GM12891 (cell line): ENCODE results near the gene DPEP1.

Experiments
- DNase-seq: peaks from one replicate; pipeline ENCODE4 v3.0.0; 2011; ENCODE audit warnings: low spot score; ENCODE audit not compliant: insufficient read length
- FAIRE-seq: peaks from 2 replicates; lab custom pipeline; 2011; peaks lifted over from hg19 to GRCh38; lab: Jason Lieb, UNC
- PAX5 ChIP-seq: IDR thresholded peaks from 2 replicates; pipeline ENCODE4 v1.6.1; 2011; ENCODE audit warnings: low read length, moderate library complexity, mild to moderate bottlenecking; ENCODE audit not compliant: insufficient read depth, severe bottlenecking
- POLR2A ChIP-seq: IDR thresholded peaks from 2 replicates; pipeline ENCODE4 v1.6.1; 2011; ENCODE audit warnings: low read depth, low read length, control low read depth
- POLR2AphosphoS5 ChIP-seq: IDR thresholded peaks from 2 replicates; pipeline ENCODE4 v1.6.1; 2011; ENCODE audit warnings: low read depth, low read length, control low read depth
- POU2F2 ChIP-seq: IDR thresholded peaks from 2 replicates; pipeline ENCODE4 v1.6.1; 2011; ENCODE audit warnings: low read depth, mild to moderate bottlenecking, control low read depth, low read length, moderate library complexity
- SPI1 ChIP-seq: IDR thresholded peaks from 2 replicates; pipeline ENCODE4 v1.6.1; 2011; ENCODE audit warnings: low read depth, low read length, control low read depth
- TAF1 ChIP-seq: IDR thresholded peaks from 2 replicates; pipeline ENCODE4 v1.6.1; 2011; ENCODE audit warnings: low read depth, low read length, control low read depth

Gene DPEP1

DNA sequence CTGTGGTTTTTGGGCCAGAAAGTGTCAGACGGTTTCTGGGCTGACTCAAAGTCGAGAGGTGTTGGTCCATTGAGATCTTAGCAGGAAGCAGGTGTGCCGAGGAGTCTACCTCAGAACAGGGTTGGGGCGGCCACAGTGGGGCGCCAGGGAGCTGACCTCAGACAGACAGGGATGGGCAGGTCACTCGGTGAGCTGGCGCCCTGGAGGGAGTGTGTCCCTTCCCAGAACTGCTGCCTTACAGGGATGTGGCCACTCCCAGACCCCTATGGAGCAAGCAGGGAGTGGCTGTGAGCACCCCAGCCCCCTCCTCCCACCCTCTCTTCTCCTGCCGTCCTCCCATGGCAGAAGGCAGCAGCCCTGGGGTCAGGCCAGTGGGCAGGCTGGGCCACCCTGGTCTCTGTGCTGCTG is 14.0 kb upstream of the DPEP1 start:
- peak; percentile 63 for DNase-seq
- FAIRE-seq: peak; percentile 69
- TF ChIP-seq POU2F2 (no peak), POLR2A (no peak), PAX5 (no peak), SPI1 (no peak), POLR2AphosphoS5 (no peak)

DNA sequence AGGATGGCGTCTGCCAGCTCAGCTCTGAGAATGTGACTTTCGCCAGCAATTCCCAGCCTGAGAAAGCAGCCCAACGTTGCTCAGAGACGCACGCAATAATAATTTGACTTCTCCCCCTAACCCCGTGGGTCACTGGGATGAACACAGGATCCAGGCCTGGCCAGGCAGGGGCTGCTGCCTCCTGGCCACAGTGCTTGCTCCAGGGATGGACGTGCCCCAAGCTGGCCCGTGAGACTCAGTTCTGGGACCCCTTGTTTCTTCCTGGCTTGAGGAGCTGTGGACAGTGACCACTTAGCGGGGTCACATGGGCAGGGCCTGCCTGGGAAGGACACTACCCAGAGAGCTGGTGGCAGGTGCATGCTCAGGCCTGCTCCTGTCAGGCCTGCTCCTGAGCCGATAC is 13.5 kb upstream of the DPEP1 start:
- DNase-seq (no peak), FAIRE-seq (no peak)
- TF ChIP-seq POLR2A (no peak), PAX5 (no peak), POU2F2 (no peak), POLR2AphosphoS5 (no peak), TAF1 (no peak), SPI1 (no peak)

DNA sequence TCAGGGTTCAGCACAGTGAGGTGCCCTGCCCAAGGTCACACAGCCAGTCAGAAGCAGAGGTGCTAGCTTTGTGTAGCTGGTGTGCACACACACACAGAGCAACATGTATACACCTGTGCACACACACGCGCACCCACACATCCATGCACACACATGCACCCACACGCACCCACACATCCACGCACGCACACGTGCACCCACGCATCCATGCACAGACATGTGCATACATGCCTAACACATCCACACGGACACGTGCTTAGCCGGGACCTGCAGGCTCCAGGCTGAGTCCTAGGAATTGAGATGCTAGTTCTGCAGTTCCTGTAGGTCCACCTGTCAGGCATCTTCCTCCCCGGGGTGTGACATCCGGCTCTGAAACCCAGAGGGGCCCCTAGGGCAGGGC is 13.0 kb upstream of the DPEP1 start:
- peak; percentile 61 for FAIRE-seq
- no peak for DNase-seq
- TF ChIP-seq PAX5 (no peak), TAF1 (no peak), POU2F2 (no peak), POLR2AphosphoS5 (no peak), POLR2A (no peak), SPI1 (no peak)

DNA sequence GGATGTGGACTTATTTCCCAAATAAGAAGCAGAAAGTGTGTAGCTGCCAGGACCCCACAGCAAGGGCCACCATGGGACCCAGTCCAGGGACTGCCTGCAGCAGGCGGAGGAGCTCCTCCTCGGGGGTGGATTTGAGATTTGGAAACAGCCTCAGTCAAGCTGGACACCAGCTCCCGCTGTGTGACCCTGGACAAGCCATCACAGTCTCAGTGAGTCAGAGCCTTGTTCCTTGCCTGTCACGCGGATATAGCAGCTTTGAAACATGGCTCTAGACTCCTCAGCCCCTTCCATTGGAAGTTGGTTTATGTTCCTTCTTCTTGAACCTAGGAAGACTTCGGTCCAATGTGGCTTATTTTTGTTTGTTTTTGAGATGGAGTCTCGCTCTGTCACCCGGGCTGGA is 12.5 kb upstream of the DPEP1 start:
- no peak for FAIRE-seq
- DNase-seq: no peak
- TF ChIP-seq PAX5 (no peak), SPI1 (no peak), POLR2AphosphoS5 (no peak), POLR2A (no peak), TAF1 (no peak), POU2F2 (no peak)

DNA sequence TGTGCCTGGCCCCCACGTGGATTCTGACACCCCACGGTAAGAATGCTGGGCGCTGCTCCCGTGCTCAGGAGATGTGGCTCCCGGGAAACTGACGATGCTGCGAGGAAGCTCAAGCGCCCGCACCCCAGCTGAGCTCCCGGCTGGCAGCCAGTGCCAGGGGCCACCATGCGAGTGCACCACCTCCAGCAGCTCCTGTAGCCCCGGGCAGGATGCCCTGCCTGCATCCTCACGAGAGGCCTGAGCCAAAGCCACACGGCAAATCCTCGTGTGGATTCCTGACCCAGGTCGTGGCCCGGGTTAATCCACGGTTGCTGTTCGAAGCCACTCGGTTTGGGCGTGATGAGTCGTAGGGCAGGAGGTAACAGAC is 11.6 kb upstream of the DPEP1 start:
- FAIRE-seq: no peak
- TF ChIP-seq PAX5 (no peak), SPI1 (no peak), POLR2AphosphoS5 (no peak), TAF1 (no peak), POLR2A (no peak), POU2F2 (no peak)
- DNase-seq: no peak

DNA sequence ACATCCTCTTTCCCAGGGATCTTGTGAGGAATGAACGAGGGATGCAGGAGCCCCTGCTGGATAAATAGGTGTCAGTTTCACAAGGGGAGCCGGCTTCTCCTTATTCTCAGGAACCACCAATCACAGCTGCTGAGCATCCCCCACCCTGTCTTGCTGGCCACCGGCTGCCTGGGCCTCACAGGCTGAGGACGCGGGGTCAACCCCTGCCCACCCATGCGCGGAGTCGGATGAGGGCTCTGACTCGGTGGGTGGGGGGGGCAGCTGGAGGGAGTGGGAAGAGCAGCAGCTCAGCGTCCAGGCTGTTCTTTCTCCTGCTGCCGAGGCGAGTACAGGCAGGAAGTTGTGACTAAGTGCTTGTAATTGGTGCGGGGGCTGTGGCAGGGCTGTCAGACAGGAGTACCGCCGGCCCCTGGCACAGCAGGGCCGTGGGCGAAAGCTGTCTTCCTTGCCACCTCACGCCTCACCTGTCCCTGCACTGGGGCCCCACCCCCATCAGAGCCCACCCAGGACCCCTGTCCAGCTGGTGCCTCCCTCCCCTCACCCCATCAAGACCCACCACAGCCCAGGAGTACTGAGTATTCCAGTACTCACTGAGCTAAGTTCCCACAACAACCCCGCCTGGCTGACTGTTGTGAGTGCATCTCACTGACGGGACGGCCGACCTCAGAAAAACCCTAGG is 11.0 kb upstream of the DPEP1 start:
- FAIRE-seq (peak; percentile 94), DNase-seq (no peak)
- TF ChIP-seq PAX5: no peak
- TF ChIP-seq POLR2AphosphoS5: no peak
- no peak for TF ChIP-seq TAF1
- TF ChIP-seq SPI1: no peak
- TF ChIP-seq POLR2A: no peak
- TF ChIP-seq POU2F2: no peak

DNA sequence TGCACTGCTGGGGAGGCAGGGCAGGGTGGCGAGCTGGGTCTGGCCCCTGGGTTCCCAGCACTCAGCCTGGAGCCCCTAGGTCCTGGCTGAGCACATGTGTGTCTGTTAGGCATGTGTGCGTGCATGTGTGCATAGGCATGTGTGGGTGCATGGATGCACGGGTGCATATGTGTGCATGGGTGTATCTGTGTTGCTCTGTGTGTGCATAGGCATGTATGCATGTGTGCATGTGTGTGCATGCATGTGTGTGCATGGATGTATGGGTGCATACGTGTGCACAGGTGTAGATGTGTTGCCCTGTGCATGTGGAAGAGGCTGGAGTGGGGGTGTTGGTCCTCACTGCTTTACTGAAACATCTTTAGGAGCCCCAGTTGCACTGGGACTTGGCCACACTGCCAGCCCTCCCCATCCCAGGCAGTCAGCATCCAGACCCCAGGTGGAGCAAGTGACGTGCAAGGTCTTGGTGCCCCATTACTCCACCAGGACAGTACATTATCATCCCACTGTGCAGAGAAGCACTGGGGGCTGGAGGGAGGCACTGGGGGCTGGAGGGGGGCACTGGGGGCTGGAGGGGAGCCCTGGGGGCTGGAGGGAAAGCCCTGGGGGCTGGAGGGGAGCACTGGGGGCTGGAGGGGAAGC is 10.4 kb upstream of the DPEP1 start:
- no peak for TF ChIP-seq POLR2AphosphoS5
- TF ChIP-seq PAX5: no peak
- no peak for TF ChIP-seq SPI1
- TF ChIP-seq POLR2A: no peak
- TF ChIP-seq POU2F2: no peak
- TF ChIP-seq TAF1: no peak
- FAIRE-seq (peak; percentile 74), DNase-seq (no peak)

DNA sequence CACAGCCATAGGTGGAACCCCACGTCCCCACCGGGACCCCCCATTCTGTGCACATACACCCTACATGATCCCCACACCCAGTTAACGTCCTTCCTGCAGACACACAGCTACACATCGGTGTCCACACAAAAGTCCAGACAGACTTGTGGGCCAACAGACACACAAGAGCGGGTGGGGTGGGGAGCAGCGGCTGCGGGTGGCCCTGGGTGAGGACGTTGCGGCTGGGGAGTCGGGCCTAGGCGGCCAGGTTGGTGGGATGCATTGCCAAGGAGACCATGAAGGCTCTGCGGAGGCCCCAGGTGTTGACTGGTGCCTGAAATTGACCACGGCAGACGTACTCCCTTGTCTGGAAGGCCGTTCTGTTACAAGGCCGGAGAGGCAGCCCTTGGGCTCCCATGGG is 8.7 kb upstream of the DPEP1 start:
- TF ChIP-seq TAF1 (no peak), POLR2A (no peak), POLR2AphosphoS5 (no peak), SPI1 (no peak), PAX5 (no peak), POU2F2 (no peak)
- no peak for FAIRE-seq
- no peak for DNase-seq

DNA sequence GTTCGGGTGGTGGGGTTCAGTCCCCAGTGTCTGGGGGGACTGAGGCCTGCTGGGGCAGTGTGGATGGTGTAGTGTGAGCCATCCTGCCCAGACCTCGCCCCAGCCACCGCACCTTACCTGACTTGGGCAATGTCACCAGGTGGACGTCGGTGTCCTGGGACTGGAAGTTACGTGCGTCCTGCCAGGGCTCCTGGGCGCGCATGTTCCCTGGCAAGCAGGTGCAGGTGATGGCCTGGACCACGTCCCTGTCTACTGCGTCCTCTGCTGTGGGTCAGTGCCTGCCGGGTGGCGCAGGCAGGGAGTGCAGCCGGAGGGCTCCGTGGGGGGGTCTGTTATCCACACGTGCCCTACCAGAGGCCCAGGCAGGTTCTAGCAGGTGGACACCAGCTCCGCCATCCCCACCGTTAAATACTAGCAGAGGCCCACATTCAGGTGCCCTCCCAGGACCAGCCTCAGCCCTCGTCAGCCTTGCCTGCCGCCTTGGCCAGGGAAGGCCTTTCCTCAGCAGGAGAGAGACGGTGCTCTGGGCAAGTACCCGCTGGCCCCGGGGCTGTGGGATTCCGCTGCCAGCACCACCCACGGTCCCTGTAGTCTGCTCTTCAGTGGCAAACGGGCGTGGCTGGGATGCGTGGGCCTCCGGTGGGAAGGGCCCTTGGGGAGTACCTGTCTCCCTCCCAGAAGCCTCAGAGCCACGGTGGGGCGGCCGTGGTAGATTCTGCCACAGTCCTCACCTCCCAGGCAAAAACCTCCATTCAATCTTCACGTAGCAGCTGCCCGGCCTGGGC is 8.1 kb upstream of the DPEP1 start:
- no peak for TF ChIP-seq POU2F2
- TF ChIP-seq PAX5: no peak
- no peak for TF ChIP-seq SPI1
- DNase-seq (no peak), FAIRE-seq (no peak)

DNA sequence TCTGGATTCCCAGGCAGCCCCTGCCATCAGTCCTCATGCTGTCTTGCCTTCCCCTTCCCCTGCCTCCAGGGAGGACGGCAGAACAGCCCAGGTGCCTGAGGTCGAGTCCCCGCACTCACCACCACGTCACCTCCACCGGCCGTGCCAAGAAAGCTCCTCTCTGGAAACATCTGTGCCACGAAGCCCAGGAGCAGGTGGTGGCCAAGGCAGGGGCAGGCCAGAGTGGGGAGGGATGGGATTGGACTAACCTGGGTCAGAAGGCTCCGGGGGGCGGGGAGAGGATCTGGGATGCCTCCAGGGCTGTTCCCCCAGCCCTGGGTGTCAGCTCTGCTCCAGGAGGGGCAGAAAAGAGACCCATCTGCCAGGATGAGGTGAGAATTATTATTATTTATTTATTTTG is 7.4 kb upstream of the DPEP1 start:
- TF ChIP-seq POLR2A (no peak), SPI1 (no peak), TAF1 (no peak), POU2F2 (no peak), PAX5 (no peak), POLR2AphosphoS5 (no peak)
- FAIRE-seq: no peak
- DNase-seq: no peak
